Activated CD4-positive, alpha-beta T cell treated with anti-CD3 and anti-CD28 coated beads, Interleukin-2, amount 50 U/mL, for 4 hours (primary cell): ENCODE measurements around the gene CLSTN2.

ENCODE experiments used
- DNase-seq, 2 experiments: peaks; one replicate each; pipeline ENCODE4 v3.0.0-alpha.2; 2020

CLSTN2 gene

DNA sequence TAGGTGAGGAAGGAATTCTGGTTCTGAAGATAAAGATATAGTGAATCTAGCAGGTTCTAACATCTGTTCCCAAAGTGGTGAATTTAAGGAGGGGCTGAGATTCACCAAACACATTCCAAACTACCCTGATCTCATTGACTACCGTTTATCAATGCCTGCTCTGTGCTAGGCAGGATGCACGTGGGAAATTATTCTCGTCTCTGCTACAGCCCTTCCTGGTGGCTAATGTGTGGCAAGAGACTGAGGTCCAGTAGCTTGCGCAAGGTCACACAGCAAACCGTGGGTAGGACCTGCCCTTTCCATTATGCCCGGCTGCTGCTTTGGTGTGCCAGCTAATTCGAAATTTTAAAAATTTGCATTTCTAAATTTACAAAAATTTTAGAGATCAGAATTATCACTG is 533.4 kb downstream of the CLSTN2 start:
- no peak for DNase-seq

DNA sequence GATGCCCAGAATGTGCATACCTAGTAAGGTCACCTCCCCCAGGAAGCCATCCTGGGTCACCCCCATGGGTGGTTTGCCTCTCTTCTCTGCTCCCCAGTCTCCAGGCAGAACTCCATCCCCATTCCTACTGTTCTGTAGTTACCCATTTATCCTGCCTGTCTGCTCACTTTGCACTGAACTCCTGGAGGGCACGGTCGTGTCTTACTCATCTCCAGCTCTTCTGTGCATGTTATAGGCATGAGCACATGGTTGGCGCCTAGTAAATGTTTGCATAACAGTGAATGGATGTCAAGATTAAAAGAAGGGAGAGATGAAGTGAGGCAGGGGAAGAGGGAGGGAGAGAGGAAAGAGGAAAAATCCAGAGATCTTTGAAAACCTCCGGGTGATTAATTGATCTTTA is 534.5 kb downstream of the CLSTN2 start:
- DNase-seq, result no peak

DNA sequence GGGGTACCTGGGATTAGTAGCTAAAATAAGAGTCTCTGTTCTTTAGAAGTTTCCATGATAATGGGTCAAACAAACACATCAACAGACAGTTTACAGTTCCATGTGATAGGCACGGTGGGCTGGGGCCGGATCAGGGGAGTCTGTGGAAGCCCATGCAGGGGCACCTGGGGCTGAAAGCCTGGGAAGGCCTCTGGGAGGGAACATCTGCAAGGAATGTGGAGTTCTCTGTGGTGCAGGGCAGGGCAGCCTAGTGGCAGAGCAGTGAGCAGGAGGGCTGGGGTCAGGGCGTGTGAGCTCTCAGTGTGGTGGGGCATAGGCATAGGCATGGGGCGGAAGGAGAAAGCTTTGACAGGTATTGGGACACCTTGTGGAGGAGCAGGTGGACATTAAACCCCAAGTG is 535.2 kb downstream of the CLSTN2 start:
- no peak for DNase-seq

DNA sequence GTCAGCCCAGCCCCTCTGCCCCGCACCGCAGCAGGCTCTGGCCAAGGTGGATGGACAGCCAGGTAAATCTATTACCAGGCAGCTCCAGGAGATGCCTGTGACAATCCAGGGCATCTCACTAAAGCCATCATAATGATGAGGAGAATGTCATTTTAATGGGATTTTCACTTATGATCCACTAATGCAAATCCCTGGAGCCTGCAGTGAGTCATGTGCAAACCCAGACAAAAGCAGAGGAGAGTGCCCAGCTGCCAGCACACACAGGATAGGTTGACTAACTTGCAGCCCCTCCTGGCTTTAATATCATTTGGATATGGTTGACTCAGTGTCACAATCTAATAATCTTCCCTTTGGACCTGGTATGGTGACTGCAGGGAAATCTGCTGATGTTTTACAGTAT is 536.0 kb downstream of the CLSTN2 start:
- no peak for DNase-seq

DNA sequence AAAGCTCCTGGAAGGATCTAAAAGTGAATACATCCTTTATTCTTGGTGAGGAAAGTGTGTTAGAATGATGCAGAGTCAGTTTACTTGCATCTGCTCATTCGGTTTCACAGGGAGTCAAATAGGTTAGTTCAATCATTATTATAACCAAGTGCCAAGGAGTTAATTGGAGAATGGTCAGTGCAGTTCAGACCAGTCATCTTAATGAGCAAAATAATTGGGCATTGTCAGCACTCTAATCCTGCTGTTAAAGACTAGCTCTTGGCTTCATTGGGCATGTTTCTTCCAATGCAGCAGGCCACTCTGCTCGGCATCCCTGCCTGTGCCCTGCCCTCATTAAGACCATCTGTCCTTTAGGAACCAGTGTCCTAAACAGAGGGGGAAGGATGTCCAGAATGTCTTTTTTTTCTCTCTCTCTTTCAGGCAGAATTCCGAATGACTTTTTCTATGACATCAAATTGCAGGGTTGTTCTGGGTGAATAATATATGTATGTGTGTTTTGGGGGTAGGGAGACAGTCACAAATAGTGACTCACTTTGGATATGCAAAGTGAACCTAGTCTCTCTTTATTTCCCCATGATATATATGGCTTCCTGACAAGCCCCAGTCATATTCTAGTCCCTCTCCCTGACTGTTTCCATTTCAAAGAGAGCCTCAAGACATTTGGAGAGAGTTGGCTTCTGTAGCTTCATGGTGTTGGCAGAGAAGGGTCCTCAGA is 537.5 kb downstream of the CLSTN2 start:
- no peak for DNase-seq

DNA sequence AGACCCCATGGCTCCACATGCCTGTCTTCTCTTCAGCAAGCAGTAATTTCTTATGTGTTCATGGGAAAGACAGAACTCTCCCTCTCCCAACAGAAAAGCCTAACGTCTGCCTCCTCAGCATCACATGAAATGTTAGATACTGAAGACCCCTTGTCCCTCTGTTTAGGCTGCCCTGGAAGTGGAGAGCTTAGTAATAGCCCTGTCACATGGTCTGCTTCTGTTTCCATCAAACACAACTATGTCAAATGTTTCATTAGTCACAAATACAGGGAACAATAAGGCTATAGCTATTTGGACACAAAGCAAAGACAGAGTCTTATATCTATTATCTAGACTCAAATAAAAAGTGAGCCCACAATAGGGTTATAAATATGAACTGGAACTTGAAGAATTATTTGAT is 552.6 kb downstream of the CLSTN2 start:
- no peak for DNase-seq

DNA sequence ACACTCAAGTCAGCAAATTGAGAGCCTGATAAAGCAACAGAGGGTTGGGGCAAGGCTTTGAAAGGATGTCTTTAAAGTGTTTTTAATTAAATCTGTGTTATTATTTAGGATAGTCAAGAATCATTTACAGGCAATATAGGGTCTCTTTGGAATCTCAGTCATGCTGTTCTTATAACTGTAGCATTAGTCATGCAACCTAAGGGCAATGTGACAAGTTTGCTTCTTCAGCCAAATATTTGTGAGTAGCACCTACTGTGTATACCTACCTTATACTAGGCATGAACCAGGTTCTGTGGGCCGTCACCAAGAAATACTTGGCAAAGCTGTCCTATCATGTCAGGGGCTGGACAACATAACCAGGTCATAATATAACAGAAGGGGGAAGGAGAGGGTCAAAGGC is 558.3 kb downstream of the CLSTN2 start:
- DNase-seq, result no peak

DNA sequence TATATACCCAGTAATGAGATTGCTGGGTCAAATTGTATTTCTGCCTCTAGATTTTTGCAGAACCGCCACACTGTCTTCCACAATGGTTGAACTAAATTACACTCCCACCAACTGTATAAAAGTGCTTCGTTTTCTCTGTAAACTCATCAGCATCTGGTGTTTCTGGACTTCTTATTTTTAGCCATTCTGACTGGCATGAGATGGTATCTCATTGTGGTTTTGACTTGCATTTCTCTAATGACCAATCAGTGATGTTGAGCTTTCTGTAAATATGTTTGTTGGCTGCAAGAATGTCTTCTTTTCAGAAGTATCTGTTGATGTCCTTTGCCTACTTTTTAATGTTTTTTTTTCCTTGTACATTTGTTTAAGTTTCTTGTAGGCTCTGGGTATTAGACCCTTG is 560.0 kb downstream of the CLSTN2 start:
- DNase-seq, result no peak

DNA sequence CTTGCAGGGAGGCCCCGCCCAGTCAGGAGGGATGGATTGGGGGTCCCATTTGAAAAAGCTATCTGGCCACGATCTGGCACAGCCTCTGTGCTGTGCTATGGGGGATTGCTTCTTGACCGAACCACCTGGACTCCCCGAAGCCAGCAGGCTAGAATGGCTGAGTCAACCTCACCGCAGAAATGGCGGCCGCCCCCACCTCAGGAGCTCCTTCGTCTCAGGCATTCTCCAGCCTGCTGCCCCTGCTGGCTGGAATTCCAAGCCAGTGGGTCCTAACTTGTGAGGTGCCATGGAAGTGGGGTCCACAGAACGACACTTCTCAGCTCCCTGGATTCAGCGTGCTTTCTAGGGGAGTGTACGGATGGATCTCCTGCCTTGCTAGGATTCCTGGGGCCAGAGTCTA is 562.3 kb downstream of the CLSTN2 start:
- no peak for DNase-seq

DNA sequence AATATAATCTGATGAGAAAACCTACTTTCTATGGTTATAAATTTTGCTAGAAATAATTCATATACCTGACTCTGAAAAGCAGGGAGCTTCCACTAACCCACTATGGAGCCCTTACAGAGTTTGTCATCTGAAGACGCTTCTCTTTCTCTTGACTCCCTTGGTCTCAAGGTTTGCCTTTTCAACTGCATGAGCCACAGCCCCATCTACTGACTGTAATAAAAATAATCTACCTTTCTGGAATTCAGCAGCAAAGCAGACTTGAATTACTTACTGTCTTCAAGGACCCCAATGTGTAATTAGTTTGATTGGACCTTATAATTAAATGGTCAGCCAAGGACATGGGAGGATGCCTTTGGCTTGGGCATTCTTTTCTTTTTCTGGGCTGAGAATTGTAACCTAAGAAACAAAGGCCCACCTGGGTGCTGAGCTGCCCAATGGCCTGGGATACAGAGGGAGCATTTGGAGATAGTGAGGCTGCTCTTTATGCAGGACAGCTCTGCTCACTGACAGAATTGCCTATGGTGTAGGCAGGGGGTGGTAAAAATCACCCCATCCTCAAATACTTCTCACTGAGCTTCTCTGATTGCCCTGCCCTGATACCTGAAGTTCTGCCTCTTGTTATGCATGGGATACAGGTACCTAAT is 564.3 kb downstream of the CLSTN2 start:
- no peak for DNase-seq

GRCh38 chr3:140500473-140500872 is 565.5 kb downstream of the CLSTN2 start:
- no peak for DNase-seq

GRCh38 chr3:140501061-140501769 is 566.2 kb downstream of the CLSTN2 start:
- DNase-seq, result no peak

DNA sequence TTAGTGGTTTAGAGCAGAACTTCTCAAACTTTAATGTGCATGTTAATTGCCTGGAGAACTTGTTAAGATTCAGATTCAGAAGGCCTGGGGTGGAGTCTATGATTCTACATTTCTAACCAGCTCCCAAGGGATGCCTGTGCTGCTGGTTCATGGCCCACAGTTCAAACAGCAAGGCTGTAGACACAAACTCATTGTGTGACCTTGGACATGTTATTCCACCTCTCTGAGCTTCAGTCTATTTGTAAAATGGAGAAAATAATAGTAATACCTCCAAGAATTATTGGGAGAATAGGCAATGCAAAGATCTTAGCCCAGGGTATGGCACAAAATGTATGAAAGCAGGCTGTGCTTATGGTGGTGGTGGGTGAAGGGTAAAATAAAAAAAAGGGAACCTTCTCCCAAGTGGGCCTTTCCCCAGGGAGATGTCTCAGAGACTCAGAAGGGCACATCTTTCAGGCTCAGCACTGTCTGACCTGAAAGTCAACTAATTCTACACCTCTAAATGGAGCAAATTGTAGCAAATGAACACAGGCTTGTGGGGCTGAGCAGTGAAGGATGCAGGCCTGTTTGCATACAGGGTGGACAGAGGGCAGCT is 566.9 kb downstream of the CLSTN2 start:
- no peak for DNase-seq

DNA sequence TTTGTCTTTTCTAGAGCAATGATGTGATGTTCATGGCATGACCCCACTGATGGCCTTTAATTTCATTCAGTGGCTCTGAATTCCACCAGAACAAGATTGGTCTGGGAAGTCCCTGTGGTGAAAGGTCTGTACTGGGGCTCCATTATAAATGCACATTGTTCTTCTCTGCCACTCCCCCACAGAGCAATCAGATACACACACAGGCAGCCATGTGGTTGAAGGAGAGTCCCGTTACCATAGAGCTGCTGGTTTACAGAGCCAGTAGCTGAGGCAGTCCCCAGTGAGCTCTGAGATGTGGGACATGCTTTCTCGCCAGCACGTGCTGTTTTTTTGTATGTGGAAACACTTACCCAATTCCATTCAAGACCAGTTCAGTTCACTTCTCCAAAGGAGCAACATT is 570.2 kb downstream of the CLSTN2 start:
- no peak for DNase-seq

- DNase-seq, result no peak
Measured at GRCh38 chr3:140505876-140506275, 570.9 kb downstream of the CLSTN2 start.

DNA sequence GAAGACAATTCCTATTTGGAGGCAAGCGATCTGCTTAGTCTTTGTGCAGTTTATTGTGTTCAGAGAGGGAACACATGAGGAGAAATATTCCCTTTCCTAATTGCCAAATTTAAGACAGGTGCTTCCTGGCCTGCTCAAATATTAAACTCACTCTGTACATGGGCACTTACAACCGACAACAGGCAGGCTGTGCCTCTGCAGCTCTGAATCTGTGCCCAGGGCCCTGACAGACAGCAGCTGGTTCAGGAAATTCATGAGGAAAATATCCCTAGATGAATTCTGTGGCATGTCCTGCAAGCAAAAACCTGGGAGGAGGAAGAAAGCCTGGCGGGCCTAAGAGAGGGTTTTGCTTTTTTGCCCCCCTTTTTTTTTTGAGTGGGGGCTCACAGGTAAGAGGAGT is 573.6 kb downstream of the CLSTN2 start:
- no peak for DNase-seq

GRCh38 chr3:140509534-140509933 is 574.5 kb downstream of the CLSTN2 start:
- DNase-seq, result no peak

- no peak for DNase-seq
Measured at GRCh38 chr3:140510303-140510861, 575.4 kb downstream of the CLSTN2 start.

- no peak for DNase-seq
Measured at GRCh38 chr3:140521751-140522445, 586.9 kb downstream of the CLSTN2 start.

- DNase-seq, result no peak
Measured at GRCh38 chr3:140522653-140523380, 587.8 kb downstream of the CLSTN2 start.

DNA sequence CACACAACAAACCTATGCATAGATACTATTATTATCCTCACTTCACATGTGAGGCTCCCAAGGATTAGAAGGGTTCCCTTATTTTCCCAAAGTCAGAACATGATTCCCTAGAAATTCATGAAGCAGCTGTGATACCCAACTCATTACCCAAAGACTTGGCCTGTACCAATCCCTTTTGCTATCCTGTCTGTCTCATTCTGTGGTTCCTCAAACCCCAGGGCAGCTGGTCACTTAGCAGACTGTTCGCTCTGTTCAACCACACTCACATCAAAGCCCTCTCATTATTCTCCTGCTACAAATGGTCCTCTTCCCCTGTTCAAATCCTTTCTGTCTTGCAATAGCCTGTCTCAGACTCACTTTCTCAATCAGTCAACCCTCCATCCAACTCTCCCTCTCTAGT is 588.6 kb downstream of the CLSTN2 start:
- DNase-seq, result no peak

DNA sequence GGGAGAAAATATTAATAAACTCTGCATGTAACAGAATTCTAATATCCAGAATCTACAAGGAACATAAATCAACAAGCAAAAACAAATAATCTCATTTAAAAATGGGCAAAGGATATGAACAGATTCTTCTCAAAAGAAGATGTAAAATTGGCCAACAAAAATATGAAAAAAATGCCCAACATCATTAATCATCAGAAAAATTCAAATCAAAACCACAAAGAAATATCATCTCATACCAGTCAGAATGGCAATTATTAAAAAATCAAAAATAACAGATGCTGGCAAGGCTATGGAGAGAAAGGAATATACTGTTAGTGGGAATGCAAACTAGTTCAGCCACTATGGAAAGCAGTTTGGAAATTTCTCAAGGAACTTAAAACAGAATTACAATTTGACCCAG is 592.2 kb downstream of the CLSTN2 start:
- DNase-seq, result no peak
